Lung microvascular endothelial cell (primary cell): ENCODE data around the gene CEP57L1. TPM values are rescaled to one million over a fixed set of nuclear protein-coding genes. Genes with fewer than 3 reads are reported as not detected.
"Not testable (repeated sequence)": the region's sequence is repeated elsewhere in the genome, so short reads cannot be mapped to it uniquely, and the experiment has no call there.

ENCODE experiments used
- DNase-seq, 2 donors: peaks; one replicate each; pipeline versions ENCODE4 v3.0.0 to v3.0.0-alpha.2; 2010; ENCODE audit warnings: low read depth in 2 of 2
- total RNA-seq: library from RNA; depleted of rRNA; stranded (reverse); fragments of >200 nt; gene quantifications from 2 replicates; pipeline ENCODE4 v1.2.1, GENCODE V29; 2014

The CEP57L1 gene
- total RNA-seq, 1 donor from 2014 or later, result 11.1 TPM

GRCh38 chr6:109073344-109074132 lies 21.8 kb upstream of the CEP57L1 start:
- DNase-seq, result peak; percentile 71 to 80

- DNase-seq, result no peak
Measured at GRCh38 chr6:109074133-109074415, 21.2 kb upstream of the CEP57L1 start.

- DNase-seq, result no peak
Measured at GRCh38 chr6:109075934-109076333, 19.4 kb upstream of the CEP57L1 start.

GRCh38 chr6:109076377-109076776 lies 18.9 kb upstream of the CEP57L1 start:
- DNase-seq, result peak; percentile 25 to 34

- no peak for DNase-seq
Measured at GRCh38 chr6:109079981-109080380, 15.3 kb upstream of the CEP57L1 start.

- no peak for DNase-seq
Measured at GRCh38 chr6:109081026-109081425, 14.3 kb upstream of the CEP57L1 start.

GRCh38 chr6:109081516-109082187 lies 13.7 kb upstream of the CEP57L1 start:
- DNase-seq, result no peak

GRCh38 chr6:109082188-109082577 lies 13.1 kb upstream of the CEP57L1 start:
- DNase-seq, result no peak

GRCh38 chr6:109083657-109084056 lies 11.7 kb upstream of the CEP57L1 start:
- DNase-seq, result no peak

- DNase-seq, result not testable (repeated sequence)
Measured at GRCh38 chr6:109084146-109084545, 11.2 kb upstream of the CEP57L1 start.

GRCh38 chr6:109087661-109088264 lies 7.5 kb upstream of the CEP57L1 start:
- no peak for DNase-seq

- no peak for DNase-seq
Measured at GRCh38 chr6:109088995-109089394, 6.3 kb upstream of the CEP57L1 start.

GRCh38 chr6:109091314-109092024 lies 3.8 kb upstream of the CEP57L1 start:
- no peak for DNase-seq

- DNase-seq, result no peak
Measured at GRCh38 chr6:109092074-109092473, 3.2 kb upstream of the CEP57L1 start.

GRCh38 chr6:109093732-109094415 lies 1.4 kb upstream of the CEP57L1 start:
- DNase-seq, result peak; percentile 10 to 21

- peak; percentile 90 to 92 for DNase-seq
Measured at GRCh38 chr6:109094416-109095035, 781 bp upstream of the CEP57L1 start, which contains the start of gene SESN1. Gene SESN1 (minus strand): TSS chr6:109094846. CDS start chr6:109094073, 773 bp downstream.

GRCh38 chr6:109095835-109096084 lies 453 bp downstream of the CEP57L1 start:
- DNase-seq, result no peak

GRCh38 chr6:109096208-109096607 lies 901 bp downstream of the CEP57L1 start:
- no peak for DNase-seq

GRCh38 chr6:109097661-109098060 lies 2.4 kb downstream of the CEP57L1 start:
- no peak for DNase-seq

GRCh38 chr6:109102762-109103161 lies 7.5 kb downstream of the CEP57L1 start:
- no peak for DNase-seq

- DNase-seq, result no peak
Measured at GRCh38 chr6:109103942-109104341, 8.6 kb downstream of the CEP57L1 start.
